ENCODE results near the gene DOCK1. TPM values are rescaled to one million over a fixed set of nuclear protein-coding genes. Genes with fewer than 3 reads are reported as not detected.

The DOCK1 gene
- total RNA-seq, 1 donor from 2014 or later = 25.8 TPM

DNA sequence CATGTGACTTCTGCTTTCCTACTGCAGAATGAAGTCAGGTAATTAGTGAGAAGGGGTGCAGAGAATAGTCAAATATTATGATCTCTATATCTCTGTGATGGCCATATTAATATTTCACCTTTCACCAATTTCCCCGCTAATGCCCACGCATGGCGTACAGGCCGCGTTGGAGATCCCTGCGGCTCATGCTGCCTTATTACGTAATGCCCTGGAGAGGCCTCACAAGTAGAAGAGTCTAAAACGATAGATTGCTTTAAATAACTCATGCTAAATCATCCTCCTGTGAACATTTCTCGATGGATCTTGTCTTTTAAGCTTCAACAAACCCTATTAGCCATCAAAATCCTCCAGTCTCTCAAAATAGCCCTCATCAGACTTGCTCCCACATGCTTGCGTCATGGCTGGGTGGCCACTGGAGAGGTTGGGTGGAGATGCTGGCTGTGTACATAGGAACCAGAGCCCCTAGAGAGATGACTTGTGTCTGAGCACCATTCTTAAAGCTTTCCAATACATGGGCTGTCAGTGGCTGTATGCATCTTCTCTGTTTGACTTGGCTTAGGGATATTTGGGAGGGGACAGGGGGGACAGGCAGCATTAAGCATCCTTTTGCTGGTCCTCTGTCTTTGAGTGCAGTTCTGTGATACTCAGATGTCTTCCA lies 370.7 kb downstream of the DOCK1 start:
- intact Hi-C loops (cut with DNase I) = no loop called here
- H3K27me3 ChIP-seq = no peaks in the 10 kb centered on the region
- TF ChIP-seq CTCF (IDR thresholded peaks at IDR 0.05) = no peak
- H3K4me3 ChIP-seq = no peak overlapping the region
- no peak overlapping the region for H3K27ac ChIP-seq
- no peaks in the 10 kb centered on the region for H3K4me1 ChIP-seq
- no peak for DNase-seq (ENCODE audit: low spot score in 2 of 2)
- no peaks in the 10 kb centered on the region for H3K9me3 ChIP-seq
- H3K36me3 ChIP-seq = peaks cover 0 to 8% of the 10 kb centered on the region in 2 donors

DNA sequence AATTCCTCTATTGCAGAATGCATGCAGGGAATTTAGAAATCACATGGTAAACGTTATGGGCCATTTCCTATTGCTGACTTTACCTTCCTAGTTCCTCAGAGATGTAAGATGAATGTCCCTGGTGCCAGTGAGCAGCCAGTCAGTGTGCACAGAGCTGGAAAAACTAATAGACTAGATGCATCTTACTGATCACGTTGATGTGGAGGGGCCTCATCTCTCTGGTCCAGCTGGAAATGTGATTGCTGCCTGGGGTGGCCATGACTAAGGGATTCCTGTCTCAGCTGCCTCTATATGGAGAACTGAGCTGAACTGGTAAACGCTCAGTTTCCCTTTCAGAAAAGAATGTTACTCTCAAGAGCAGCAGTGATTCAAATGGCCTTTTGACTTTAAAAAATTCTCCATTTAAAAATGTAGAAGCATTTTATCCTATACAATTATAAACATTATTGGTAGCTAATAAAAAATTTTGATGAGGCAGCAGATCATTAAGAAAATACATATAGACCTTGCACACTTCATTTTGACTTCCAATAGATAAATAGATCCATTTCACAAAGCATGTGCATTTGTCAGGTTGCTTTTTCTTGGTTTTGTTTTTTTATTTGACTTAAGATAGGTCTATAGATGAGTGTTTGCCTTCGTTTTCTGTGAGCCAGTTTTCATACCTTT lies 371.7 kb downstream of the DOCK1 start:
- Histone ChIP-seq H3K4me3 (no peak overlapping the region), H3K27me3 (no peaks in the 10 kb centered on the region), H3K36me3 (peaks cover 0 to 14% of the 10 kb centered on the region in 2 donors), H3K27ac (no peak overlapping the region), H3K4me1 (no peaks in the 10 kb centered on the region), H3K9me3 (no peaks in the 10 kb centered on the region)
- intact Hi-C loops (cut with DNase I) = no loop called here
- no peak for DNase-seq (ENCODE audit: low spot score in 2 of 2)
- no peak for TF ChIP-seq CTCF (IDR thresholded peaks at IDR 0.05)

DNA sequence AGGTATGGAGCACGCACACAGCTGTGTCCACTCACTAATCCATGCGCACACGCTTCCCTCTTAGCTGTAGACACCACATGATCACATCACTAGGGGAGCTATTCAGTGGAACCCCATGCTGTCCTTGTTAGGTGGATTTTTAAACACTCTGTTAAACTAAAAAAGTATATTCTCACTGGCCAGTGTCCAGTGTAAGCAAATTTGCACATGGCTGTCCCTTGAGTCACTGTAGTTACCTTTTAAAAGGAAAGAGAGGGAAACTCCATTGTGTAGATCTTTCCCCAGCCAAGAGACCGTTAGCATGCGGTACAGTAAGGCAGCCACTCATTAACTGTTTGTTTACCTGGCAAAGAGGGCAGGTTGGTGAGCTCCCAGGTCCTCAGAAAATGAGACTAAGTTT lies 372.8 kb downstream of the DOCK1 start:
- no peaks in the 10 kb centered on the region for H3K4me1 ChIP-seq
- no peak for TF ChIP-seq CTCF (IDR thresholded peaks at IDR 0.05)
- H3K27me3 ChIP-seq = no peaks in the 10 kb centered on the region
- no peak for DNase-seq (ENCODE audit: low spot score in 2 of 2)
- H3K36me3 ChIP-seq = peaks cover 0 to 13% of the 10 kb centered on the region in 2 donors
- no peak overlapping the region for H3K4me3 ChIP-seq
- intact Hi-C loops (cut with DNase I) = no loop called here
- no peak overlapping the region for H3K27ac ChIP-seq
- no peaks in the 10 kb centered on the region for H3K9me3 ChIP-seq

GRCh38 chr10:127279334-127279774 lies 374.1 kb downstream of the DOCK1 start:
- no peaks in the 10 kb centered on the region for H3K4me1 ChIP-seq
- no peaks in the 10 kb centered on the region for H3K9me3 ChIP-seq
- intact Hi-C loops (cut with DNase I) = no loop called here
- no peak overlapping the region for H3K4me3 ChIP-seq
- H3K27me3 ChIP-seq = no peaks in the 10 kb centered on the region
- TF ChIP-seq CTCF (IDR thresholded peaks at IDR 0.05) = no peak
- no peak overlapping the region for H3K27ac ChIP-seq
- no peak for DNase-seq (ENCODE audit: low spot score in 2 of 2)
- peaks cover 0 to 14% of the 10 kb centered on the region in 2 donors for H3K36me3 ChIP-seq

- Histone ChIP-seq H3K9me3 (no peaks in the 10 kb centered on the region), H3K4me1 (no peaks in the 10 kb centered on the region), H3K4me3 (no peak overlapping the region), H3K27me3 (no peaks in the 10 kb centered on the region), H3K36me3 (peaks cover 0 to 15% of the 10 kb centered on the region in 2 donors), H3K27ac (no peak overlapping the region)
- intact Hi-C loops (cut with DNase I) = no loop called here
- DNase-seq (ENCODE audit: low spot score in 2 of 2) = no peak
- no peak for TF ChIP-seq CTCF (IDR thresholded peaks at IDR 0.05)
Measured at GRCh38 chr10:127280446-127280845, 375.2 kb downstream of the DOCK1 start.
